Measurements from ENCODE around the gene TDRD9.

TDRD9 gene

DNA sequence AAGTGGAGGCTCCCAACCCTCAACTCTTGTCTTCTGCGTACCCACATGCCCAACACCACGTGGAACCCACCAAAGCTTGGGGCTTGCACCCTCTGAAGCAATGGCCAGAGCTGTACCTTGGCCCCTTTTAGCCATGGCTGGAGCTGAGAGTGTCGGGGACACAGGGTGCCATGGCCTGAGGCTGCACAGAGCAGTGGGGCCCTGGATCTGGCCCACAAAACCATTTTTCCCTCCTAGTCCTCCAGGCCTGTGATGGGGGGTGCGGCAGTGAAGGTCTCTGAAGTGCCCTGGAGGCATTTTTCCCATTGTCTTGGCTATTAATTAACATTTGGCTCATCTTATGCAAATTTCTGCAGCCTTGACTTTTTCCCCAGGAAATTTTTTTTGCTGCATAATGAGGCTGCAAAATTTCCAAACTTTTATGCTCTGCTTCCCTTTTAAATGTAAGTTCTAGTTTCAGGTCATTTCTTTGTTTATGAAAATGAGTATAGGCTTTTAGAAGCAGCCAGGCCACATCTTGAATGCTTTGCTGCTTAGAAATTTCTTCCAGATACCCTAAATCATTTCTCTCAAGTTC is 138.6 kb downstream of the TDRD9 start:
- no peak for DNase-seq (ENCODE audit: low read depth)

DNA sequence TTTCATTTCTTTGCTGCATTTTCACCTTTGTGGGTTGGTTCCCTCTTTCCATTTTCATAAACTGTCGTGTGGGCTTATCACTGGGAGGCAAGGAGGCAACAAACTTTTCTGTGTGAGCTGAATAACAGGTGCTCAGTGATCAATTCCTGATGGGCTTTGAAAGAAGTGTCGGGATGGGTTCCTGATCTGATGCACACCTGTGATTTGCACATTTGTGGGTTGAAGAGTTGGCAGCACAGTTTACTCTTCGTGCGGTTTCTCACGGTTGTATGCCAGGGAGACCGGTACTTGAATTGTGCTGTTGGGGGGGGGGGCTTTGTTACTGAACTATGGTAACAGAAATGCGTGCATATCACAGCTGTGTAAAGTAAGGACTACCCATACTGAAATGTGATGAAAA is 141.3 kb downstream of the TDRD9 start:
- no peak for DNase-seq (ENCODE audit: low read depth)

DNA sequence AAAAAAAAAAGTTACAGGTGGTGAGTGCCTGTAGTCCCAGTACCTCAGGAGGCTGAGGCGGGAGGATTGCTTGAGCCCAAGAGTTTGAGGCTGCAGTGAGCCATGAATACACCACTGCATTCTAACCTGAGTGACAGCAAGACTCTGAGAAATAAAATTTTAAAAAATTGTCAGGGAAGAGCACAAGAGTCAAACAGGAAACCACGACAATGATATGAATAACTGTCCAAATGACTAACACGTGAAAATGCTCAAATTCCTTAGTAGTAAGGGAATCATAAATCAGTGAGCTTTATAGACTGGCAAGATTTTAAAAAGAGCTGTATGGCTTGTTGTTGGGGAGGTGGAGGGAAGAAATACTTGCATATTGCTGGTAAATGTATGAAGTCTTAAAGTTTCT is 144.3 kb downstream of the TDRD9 start:
- DNase-seq (ENCODE audit: low read depth): no peak

DNA sequence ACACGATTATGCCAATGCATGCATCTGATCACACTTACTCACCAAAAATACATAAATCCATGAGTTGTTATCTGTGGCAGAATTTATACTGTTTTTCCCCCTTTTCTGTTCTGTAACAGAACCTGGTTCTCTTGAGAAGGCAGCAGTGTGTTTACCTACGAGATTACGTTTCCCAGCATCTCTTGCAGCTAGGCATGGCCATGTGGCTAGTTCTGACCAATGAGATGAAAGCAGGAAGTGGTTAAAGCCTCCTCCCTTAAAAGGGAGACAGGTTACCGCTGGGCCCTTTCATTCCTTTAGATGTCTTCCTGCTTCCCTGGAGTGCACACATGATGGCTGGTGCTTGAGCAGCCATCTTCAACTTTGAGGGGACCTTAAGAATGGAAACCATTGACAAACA is 145.5 kb downstream of the TDRD9 start:
- no peak for DNase-seq (ENCODE audit: low read depth)

DNA sequence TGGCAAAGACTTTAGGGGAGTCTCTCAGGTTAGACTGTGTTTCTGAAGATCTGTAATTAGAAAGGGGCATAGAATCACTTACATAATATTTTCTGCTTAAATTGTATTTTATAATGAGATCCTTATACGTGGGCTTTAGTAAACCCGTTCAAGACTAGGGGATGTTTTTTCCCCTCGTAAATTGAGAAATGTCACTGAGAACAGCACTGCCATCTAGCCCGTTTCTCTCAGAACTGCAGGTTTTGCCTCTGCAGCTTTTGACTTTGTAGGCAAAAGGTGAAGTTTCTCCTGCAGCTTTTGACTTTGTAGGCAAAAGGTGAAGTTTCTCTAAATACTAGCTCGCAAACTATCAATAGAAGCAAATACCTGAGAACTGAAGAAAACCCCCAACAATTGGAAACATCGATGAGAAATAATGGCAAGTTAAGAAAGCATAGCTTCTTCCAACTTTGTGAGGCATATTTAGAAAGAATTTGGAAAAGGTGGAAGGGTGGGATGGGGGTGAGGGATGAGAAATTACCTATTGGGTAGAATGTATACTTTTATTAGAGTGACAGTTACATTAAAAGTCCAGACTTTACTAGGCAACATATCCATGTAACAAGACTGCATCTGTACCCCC is 147.4 kb downstream of the TDRD9 start:
- DNase-seq (ENCODE audit: low read depth): no peak

DNA sequence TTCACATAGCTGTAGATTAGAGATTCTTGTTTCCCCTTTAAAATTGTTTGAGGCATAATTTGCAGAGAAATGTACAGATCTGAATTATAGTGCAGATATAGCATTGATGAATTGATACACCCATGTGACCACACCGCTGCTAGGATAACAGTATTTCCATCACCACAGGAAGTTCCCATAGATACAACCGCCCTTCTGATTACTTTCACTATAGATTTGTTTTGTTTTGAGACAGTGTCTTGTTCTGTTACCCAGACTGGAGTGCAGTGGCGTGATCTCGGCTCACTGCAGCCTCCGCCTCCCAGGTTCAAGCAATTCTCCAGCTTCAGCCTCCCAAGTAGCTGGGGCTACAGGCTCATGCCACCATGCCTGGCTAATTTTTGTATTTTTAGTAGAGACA is 148.5 kb downstream of the TDRD9 start:
- DNase-seq (ENCODE audit: low read depth): no peak

DNA sequence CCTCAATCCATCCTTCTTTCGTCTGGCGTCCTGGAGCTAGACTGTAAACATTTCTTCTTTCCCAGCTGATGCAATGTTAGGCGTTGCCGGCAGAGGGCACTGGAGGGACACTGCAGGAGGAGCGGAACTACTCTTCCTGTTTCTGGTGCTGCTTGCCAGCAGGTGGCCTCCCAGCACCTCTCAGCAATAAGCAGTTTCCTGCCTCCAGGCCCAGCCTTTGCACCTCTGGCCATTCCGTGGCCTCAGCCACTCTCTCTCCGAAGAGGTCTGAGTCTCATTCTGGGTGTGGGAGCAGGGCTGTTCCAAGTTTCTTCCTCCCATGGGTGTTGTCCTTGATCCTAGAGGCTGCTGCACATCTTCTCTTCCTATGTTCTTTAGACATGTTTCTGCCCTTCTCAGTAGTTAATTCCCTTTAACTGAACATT is 149.8 kb downstream of the TDRD9 start:
- DNase-seq (ENCODE audit: low read depth): peak; percentile 78

DNA sequence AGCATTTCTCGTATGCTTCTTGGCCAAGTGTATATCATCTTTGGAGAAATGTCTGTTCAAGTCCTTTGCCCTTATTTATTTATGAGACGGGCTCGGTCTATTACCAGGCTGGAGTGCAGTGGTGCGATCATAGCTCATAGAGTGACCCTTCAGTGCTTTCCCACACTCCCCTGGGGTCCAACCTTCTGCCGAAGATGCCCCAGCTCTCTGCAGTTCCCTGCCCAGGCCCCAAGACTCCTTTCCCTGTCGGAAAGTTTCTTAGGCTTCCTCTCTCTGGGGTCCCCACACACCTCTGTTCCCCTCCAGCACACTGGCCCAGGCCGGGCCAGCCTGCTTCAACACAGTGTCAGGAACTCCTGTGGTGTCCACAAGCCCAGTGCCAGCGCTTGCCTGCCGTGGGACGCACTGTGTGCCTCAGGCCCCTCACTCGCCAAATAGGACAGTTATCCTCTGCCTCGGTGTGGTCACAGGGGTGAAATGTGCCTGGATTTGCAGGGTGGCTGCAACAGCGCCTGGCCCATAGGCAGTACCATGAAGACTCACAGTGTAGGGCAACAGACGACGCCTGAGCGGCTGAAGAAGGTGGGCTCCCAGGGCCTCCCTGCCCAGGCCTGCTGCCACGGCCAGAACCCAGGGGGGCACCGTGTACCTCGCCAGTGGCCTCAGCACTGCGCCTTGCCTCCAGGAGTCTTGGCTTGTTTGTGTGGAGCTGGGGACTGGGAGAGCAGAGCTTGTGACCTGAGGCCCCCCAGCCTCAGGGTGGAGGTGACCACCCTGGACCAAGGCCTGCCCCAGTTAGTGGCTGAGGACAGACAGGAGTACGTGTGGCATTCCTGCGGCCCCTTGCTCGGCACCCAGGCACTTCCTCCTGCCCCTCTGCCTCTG is 152.4 kb downstream of the TDRD9 start:
- no peak for DNase-seq (ENCODE audit: low read depth)

DNA sequence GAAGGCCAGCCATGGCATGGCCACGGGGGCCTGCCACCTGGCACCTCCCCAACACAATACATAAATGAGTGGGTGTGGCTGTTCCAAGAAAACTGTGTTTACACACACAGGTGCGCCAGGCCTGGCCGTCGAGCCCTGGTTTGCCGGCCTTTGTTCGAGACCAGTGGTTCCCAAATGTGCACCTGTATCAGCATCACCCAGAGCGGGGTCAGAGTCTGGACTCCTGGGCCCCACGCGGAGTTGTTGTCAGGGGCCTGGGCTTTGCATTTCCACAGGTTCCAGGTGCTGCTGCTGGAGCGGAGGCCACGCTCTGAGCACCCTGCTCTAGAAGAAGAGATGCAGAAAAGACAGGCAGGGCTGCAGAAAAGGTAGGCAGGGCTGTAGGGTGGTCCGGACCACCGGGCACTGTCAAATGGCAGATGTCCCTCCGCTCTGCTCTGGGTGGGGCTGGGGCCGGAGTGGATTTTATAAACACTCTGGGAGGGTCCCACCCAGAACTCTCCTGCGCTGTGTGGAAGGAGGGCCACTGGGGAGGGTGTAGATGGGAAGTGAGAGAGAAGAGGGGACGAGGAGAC is 153.1 kb downstream of the TDRD9 start:
- DNase-seq (ENCODE audit: low read depth): no peak

DNA sequence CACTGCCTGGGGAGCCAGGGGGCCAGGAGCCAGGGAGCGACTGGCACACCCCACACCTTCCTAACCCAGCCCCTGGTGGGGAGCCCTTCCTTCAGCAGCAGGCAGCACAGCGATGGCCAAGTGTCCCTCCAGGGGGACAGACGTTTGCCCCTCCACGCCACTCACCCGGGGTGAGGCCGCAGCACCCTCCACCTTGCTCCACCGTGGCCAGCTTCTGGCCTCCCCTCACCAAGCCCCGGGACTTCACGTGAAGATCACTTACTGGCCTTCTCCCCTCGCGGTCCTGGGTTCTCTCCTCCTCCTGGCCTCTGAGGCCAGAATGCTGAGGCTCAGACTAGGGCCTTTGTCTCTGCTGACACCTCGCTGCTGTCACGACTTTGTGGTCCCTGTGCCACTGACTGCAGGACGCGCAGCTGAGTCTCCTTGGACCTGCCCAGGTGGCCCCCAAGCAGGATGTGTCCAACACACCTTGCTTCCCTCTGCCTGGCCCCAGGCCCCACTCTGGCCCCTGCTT is 153.8 kb downstream of the TDRD9 start:
- no peak for DNase-seq (ENCODE audit: low read depth)

DNA sequence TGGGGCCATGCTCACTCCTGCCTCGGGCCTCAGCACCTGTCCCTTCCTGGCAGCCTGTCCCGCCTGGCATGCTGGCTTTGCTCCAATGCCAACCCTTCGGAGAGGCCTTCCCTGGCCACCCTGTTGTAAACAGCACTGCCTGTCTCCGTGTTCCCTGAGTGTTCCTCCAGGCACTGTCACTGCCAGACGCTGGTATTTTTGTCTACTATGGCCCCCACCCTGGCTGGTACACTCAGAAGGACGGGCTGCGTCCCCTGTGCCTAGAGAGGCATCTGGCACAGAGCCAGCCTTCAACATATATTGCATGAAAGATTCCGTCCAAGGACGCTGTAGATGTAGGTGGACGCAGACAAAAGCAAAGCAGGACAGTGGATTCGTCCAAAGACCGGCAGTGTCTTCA is 154.6 kb downstream of the TDRD9 start:
- DNase-seq (ENCODE audit: low read depth): no peak

DNA sequence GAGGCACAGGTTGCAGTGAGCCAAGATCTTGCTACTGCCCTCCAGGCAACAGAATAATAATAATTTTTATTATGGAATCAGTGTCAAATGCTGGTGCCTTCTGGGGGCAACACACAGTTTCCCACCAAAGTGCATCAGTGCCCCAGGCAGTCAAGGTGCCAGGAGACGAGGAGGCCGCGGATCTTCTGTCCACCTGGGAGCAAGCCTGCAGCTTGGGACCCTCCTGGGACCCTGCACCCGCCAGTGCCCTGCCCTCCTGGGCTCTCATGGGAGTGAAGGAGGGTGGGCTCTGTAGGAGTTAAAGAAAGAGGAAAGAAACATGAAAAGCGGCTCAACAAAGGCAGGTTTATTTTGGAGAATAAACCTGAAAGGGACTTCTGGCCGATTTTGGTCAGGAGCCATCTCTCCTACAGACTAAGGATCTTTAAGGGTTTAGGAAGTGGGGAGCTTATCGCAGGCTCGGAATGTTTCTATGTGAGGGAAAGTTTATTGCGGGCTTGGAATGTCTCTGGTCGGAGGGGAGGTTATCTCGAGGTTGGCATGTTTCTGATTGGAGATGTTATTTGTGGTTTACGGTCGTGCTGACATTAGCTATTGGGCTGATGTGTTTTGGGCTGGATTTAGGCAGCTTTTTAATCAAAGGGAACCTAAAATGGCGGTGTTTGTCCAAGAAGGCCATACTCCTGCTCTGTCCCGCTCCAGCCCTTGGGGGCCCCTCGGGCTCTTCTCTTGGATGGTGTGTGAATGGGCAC is 156.2 kb downstream of the TDRD9 start:
- no peak for DNase-seq (ENCODE audit: low read depth)

DNA sequence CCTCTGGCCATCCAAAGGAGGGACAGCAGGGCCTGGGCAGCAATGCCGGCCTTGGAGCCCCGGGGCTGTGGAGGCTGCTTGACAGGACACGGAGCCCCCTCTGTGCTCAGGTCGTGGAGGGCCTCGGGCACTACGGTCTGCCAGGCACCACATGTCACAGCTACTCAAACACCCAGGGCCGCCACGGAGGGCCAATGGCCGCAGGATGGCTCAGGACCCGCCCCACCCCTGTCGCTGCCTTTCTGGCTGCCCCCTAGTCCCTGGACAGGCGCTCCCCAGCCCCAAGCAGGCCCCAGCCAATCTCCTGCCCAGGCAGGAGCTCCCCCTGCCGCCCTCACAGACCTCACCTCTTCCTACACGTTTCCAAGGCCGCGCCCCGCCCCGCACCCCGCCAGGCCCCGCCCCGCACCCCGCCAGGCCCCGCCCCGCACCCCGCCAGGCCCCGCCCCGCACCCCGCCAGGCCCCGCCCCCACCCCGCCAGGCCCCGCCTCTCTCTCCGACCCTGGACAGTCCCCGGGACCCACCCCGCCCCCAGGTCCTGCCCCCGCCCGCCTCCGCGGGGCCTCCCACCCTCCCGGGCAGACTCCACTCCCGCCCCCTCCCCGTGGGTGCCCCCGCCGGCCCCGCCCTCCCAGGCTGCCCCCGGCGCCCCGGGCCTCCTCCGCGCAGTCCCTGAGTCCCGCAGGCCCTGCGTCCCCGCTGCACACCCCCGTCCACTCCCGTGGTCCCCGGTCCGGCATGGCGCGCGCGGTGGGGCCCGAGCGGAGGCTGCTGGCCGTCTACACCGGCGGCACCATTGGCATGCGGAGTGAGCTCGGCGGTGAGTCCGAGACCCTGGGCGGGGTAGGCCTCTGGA is 157.0 kb downstream of the TDRD9 start, which contains the start of gene ASPG:
Gene ASPG (plus strand): TSS at position 669 of the 857 bp plus-strand sequence. CDS start 71 bp downstream, at position 740.
- no peak for DNase-seq (ENCODE audit: low read depth)

DNA sequence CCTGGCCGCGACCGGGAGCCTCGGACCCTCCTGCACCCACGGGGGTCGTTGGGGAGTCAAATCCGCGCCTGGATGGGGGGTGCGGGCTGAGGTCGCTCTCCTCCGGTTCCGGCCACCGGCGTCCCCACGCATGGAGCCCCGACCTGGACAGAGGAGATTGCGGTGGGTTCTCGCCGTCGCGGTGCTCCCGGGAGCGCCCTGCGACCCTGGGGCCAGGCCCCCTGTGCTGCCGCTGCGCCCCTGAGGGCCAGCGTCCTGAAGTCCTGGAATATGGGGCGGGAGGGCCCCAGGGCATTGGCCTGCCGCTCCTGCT is 157.6 kb downstream of the TDRD9 start:
- DNase-seq (ENCODE audit: low read depth): no peak

DNA sequence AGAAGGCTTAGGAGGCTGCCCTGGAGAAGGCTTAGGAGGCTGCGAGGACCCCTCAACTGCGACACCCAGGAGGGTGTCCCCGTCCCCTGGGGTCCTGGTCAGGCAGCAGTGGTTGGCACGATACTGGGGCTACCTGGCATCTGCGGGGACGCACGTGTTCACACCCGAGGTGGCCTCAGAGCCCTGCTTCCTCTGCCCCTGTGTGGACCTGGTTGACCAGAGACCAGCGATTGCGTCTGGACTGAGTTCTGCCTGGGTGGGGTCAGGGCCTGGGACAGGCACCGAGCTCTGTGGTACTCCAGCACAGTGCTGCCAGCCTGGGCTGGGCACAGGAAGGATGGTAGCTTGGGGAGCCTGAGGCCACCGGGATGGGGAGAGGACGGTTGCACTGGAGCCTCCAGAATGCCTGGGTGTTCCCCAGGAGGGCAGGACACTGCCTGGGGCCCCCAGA is 158.0 kb downstream of the TDRD9 start:
- no peak for DNase-seq (ENCODE audit: low read depth)

DNA sequence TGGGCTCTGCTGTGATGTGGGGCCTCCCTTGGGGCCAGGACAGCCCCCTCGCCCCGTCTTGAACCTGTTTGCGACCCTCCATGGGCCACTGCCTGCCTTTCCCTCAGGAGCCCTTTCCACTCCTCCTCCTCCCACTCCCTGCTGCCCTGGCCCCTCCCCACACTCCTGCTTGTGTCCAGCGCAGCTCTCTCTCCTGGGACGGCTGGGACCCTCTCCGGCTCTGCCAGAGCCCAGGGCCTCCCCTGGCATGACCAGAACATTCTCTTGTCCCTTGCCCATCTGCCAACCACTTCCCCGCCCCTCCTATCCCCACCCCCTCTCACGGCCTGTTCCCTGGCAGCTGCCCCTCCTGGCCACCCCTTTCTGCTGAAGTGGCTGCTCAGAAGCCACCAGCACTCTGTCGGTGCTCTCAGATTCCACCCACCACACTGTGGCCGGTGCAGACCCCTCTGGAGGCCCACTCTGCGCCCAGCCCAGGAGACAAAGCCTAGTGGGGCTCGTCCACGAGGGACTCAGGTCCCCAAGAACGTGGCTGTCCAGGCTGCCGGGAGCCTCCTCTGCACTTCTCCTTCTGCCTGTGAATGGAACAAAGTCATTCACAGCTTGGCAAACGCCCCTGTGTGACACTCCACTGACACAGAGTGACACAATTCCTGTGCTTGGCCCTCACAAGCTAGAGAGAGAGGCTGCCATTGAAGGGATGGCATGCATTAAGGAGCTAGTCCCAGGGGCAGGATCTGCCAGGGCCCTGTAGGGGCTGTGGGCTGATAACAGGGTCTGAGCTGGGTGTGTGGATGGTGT is 158.6 kb downstream of the TDRD9 start:
- DNase-seq (ENCODE audit: low read depth): no peak

DNA sequence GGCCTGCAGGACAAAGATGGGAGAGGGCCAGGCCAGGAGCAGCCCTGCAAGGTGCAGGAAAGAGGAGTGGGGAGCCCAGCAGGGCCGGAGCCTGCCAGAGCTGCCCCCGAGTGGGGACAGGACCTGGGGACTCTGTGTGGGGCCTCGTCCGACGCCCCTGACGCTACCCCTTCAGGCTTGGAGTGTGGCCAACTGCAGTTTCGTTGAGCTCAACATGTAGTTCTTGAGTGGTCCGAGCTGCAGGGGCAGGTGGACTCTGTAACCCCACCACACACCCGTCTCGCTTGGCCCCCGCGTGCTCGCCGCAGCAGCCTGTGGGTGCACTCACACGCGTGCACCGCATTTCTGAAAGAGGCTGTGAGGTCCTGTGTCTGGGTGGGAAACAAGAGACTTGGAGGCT is 159.2 kb downstream of the TDRD9 start:
- no peak for DNase-seq (ENCODE audit: low read depth)

DNA sequence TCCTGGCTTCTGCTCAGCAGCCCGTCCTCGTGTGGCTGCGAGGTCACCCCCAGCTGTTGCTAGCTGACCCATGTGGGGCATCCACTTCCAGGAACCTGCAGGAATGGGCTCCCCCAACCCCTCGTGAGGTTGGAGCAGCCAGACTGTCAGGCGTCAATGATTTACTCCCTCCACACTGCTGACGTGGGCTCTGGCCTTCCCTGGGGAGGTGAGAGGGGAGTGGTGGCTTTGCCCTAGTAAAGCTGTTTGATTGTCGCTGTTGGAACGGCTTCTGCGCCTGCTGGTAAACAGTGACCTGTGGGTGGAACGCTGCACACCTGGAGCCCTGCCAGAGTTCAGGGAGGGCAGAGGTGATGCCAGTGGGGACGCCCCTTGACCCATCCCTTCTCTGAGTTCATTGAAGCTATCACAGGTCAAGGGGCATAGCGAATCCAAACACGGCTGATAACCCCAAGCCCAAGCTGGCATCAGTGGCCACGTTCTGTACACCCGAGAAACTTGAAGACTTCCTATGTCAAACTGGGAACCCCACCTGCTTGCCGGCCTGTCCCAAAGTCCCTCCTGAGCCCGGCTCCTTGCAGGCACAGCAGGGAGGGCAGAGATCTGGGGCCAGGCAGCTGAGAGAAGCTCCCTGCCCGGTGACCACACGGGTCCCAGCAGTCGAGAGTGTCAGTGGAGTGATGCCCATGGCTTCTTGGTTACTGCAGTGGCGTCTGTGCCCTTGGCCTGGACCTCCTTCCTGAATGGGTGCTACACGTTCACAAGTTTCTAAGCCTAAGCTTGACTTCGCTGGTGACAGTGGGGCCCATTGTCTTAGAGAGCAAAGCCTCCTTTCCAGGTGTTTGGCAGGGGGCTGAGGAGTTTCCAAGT is 160.0 kb downstream of the TDRD9 start:
- DNase-seq (ENCODE audit: low read depth): no peak

DNA sequence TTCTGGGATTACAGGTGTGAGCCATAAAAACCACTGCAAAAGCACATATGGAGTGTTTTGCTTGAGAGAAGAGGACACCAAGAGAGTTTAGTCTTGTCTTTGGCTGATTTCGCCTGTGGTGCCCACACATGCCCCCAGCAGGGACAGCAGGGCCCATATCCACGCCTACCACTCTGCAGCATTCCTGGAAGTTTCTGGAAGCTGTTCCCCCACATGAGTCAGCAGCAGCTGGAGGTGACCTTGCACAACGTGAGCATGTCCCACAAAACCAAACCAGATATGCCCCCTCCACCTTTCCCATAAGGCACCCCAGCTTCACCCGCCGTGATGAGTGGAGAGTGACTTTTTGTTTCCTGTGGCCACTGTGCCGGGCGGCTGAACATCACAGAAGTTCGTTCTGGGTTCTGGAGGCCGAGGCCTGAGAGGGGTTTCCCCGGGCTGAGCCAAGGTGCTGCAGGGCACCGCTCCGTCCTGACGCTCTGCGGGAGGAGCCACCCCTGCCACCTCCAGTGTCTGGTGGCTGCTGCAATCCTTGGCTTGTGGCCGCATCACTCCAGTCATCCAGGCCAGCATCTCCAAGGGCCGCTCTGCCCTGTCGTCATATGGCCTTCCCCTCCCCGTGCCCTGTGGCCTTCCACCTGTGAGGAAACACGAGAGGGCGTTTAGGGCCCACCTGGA is 162.0 kb downstream of the TDRD9 start:
- no peak for DNase-seq (ENCODE audit: low read depth)
